G401 (cell line): ENCODE data around the gene DBH. TPM values are rescaled to one million over a fixed set of nuclear protein-coding genes. Genes with fewer than 3 reads are reported as not detected.
A peak's percentile ranks its signal among the peaks of the same experiment; 100 is the strongest.
"Not testable (repeated sequence)": the region's sequence is repeated elsewhere in the genome, so short reads cannot be mapped to it uniquely, and the experiment has no call there.

Experiments
- DNase-seq: peaks from one replicate; pipeline ENCODE4 v3.0.0-alpha.2; 2015; ENCODE audit warnings: low spot score
- in situ Hi-C: cut with HindIII; loops from 2 replicates; pipeline ENCODE4 v1.10.0; 2016; ENCODE audit warnings: low sequenced_read_pairs, mixed read lengths
- total RNA-seq: library from RNA; depleted of rRNA; stranded (reverse); fragments of >200 nt; shearing (Covaris generic); gene quantifications from 2 replicates; pipeline ENCODE4 v1.2.3, GENCODE V29; 2014

Gene DBH
- total RNA-seq, 1 experiment from 2014 or later: not detected

DNA sequence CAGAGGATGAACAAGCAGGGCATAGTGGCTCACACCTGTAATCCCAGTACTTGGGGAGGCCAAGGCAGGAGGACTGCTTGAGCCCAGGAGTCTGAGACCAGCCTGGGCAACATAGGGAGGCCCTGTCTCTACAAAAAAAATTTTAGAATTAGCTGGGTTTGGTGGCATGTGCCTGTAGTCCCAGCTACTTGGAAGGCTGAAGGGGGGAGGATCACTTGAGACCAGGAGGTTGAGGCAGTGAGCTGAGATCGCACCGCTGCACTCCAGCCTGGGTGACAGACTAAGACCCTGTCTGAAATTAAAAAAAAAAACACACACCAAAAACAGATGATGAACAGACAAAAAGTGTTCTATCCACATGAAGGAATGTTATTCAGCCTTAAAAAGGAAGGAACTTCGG is 39.6 kb downstream of the DBH start:
- DNase-seq, in situ Hi-C loops: not testable (repeated sequence)

DNA sequence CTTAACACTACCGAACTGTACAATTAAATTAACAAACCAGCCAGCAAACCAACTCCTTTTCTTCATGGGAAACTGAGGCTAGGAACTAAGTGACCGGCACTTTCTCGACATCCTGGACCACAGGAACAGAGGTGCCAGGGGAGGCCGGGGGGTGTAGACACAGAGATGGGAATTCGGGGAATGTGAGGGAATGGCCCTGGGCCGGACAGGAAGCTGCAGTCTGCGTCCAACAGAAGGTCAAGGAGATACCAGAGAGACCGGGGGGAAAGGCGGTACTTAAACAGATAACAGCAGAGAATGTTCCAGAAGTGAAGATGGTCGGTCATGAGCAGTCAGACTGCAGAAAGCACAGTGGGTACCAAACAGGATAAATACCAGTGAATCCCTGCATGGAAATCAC is 40.3 kb downstream of the DBH start:
- in situ Hi-C loops: no loop called here
- no peak for DNase-seq

DNA sequence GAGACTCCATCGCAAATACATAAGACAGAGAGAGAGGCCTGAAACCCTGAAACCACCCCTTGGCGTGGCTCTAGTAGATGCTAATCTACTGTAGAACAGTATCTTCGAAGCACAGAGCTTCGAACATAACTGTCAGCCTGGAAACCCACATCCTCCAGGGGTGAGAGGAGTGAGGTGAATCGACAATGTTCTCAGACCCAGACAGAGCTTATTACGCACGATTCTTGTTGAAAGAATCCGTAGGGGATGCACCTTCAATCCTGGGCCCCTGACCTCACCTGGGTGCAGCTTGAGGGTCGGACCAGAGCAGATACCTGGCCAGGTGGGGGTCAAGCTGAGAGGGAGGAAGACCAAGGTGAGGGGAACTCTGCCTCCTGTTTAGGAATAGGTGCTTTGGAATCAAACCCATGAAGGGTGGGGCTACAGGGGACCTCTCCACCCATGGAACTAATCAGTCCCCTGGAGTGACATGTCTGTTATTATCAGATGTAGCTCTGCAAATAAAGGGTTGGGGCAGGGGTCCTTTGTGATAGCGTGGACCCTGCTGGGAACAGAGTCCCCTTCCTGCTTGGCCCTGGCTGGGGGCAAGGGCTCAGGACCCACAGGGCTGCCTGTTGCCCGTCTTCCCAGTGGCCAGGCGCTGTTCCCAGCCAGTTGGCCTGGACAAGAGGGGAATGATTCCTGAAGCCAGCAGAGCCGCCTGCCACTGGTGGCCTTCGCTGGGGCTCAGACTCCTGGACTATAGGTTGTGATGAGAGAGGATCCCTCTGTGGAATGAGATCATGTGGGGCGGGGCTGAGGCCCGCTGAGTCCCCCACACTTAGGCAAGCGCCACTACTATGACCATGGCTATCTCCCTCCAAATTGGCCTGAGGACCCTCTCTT is 41.2 kb downstream of the DBH start:
- in situ Hi-C loops: no loop called here
- DNase-seq: no peak

GRCh38 chr9:133679056-133679455 is 42.9 kb downstream of the DBH start:
- no peak for DNase-seq
- in situ Hi-C loops: no loop called here

DNA sequence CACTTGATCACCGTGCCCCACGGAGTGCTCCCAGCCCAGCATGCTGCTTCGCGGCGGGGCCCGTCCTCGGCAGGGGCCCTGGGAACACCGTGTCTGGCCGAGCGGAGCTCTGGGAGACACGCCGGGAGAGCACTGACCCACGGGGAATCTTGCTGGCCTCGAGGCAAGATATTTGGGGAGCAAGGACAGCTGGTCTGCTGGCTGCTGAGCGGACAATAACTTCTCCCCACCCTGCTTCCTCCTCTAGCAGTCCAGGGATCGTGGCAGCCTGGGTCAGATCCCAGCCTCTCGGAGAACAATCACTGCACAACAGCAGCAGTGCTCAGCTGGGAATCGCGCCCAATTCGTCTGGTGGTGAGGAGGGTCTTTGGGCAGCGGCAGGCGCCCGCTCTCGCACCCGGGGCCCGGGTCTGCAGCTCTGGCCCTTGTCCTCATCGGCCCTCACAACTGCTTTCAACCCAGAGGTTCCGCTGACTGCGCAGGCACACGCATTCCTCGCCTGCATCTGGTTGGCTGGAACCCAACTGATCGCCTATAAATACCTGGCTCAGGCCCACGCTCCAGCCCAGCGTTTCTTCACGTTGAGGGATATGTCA is 43.4 kb downstream of the DBH start:
- no peak for DNase-seq
- in situ Hi-C loops: no loop called here

DNA sequence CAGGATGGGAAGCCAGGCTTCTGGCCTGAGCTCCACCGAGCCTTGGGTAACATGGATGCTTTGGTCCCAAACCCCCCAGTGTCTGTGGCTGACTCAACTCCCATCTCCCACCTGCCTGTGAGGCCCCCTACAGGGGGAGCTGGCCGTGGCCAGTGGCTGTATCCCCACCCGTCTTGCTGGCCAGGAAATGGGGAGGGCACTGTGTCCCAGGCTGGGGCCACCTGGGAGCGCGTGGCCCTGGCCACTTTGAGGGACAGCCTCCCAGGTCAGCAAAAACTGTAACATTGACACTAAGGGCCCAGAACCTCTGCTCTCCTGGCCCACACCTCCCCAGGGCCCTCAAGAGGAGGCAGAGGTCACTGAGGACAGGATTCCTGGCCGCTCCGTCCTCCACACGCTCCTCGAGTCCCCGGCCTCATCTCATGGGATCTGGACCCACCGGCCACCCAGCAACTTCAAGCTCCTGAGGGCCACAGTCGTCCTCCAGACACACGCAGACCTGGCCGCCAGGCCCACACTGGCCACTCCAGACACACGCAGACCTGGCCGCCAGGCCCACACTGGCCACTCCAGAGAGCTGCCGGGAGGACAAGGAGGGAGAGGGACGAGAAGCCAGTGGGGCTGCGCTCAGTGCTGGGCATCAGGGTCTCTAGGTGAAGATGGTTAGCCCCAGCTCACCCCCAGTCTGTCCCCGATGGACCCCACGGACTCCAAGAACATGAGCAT is 44.2 kb downstream of the DBH start:
- DNase-seq: no peak
- in situ Hi-C loops: no loop called here

DNA sequence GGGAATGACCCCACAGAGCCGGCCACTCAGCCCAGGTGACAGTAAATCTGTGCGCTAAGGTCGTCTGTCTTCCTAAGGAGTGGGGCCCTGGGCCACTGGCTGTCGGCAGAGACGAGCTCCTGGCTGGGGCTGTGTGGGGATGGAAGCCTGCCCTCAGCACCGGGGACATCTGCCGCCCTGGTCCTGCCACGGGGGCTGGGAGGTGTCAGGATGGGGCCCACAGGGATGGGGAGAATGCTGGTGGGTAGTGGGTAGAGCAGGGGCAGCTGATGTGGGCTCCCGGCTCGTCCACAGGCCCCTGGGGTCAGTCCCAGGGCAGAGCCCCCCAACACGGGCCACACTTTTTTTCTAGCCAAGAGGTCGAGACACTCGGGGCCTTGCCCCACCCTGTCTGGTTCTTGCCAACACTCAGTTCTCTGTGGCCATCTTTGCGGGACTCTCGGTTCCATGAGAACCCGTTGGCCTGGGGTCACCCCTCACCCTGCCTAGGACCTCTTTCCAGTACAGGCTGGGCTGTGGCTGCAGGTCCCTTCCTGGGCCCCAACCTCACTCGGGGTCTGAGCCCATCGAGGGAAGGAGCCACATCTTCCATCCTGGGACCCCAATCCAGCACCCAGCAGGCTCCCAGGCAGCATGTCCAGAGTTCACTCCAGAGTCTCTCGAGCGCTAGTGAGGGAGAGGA is 45.0 kb downstream of the DBH start:
- in situ Hi-C loops: no loop called here
- DNase-seq: no peak

- in situ Hi-C loops: no loop called here
These were observed 45.6 kb downstream of the DBH start for GRCh38 chr9:133681658-133682306.

GRCh38 chr9:133682818-133683585 is 46.8 kb downstream of the DBH start:
- DNase-seq: no peak
- in situ Hi-C loops: no loop called here

More at GRCh38 chr9:133681658-133682306, 45.6 kb downstream of the DBH start:
- DNase-seq: no peak

DNA sequence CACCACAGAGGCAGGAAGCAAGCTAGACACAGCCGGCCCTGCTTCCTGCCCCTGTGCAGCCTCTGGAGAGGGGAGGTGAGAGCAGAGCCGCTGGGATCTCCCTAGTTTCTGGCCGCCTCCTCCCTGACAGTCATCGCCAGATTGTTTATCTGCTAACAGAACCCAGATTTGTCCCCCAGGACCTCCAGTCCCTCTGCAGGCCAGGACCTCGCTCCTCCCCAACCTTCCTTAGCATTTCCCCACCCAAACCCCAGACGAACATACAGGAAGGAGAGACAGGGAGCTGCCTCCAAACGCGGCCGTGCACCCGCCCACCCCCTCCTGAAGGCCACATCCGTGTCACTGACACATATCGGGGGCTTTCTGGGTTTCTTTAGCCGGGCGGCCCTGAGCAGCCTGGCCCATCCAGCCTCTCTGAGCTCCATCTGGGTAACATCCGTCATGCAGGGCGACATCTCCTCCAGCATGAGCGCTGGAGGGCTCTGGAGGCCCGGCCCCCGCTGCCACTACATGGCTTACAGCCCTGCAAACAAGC is 47.5 kb downstream of the DBH start:
- in situ Hi-C loops: no loop called here
- DNase-seq: no peak

- in situ Hi-C loops: no loop called here
- DNase-seq: peak; percentile 37
These were observed 48.2 kb downstream of the DBH start for GRCh38 chr9:133684121-133684935.

DNA sequence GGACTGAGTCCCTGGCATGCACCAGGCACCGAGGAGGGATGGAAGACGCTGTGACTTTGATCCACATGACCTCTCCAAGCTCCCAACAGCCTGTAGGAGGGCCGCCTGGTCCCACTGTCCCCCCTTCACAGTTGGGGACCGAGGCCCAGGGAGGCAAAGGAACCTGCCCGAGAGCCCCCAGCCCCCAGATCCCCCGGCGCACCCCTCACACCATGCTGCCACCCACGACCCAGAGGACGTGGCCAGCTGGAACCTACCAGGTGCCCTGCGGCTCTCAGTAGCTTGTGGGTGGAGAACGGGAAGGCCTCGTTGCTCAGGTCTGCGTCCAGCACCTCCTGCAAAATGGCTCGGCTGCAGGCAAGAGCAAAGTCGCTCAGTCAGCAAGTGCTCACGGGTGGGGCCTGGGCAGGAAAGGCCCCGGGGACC is 48.8 kb downstream of the DBH start:
- DNase-seq: no peak
- in situ Hi-C loops: no loop called here

DNA sequence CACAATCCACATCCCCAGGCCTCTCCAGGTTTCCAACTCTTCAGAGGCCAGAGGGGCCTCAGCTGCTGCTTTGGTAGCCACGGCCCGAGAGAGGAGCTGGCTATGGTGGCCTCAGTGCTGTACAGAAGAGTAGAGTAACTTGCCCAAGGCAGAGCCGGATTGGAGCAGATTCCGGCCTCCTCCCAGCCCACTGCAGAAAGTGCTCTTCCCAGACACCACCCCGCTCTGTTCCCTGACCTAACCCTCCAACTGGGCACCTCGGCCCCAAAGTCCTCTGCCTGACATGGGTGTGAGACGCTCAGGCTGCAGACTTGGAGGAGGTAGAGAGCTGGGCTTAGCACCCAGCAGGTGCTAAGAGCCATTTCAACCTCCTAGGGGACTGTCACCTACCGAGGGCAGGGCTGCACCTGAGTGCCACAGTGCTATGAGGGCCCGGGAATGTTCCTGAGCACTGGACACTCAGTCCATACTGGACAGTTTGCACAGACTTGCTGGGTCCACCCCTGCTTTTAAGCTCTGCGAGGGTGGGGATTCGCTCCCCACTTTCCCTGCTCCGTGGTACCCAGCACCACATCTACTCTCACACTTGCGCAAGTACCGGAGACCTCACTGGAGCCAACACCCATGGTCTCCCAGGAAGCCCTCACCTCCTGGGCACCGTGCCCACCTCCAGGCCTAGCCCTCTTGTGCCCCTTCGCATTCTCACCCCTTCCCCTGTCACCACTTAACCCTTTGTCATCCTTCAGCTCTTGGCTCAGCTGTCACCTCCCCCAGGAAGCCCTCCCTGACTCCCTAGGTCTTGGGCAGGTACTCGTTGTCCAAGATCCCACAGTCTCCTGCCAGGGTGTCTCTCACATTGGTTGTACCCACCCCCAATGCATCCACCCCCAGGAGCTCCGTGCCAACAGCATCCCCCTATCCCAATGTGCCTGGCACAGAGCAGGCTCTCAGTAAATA is 49.8 kb downstream of the DBH start:
- no peak for DNase-seq
- in situ Hi-C loops: no loop called here

DNA sequence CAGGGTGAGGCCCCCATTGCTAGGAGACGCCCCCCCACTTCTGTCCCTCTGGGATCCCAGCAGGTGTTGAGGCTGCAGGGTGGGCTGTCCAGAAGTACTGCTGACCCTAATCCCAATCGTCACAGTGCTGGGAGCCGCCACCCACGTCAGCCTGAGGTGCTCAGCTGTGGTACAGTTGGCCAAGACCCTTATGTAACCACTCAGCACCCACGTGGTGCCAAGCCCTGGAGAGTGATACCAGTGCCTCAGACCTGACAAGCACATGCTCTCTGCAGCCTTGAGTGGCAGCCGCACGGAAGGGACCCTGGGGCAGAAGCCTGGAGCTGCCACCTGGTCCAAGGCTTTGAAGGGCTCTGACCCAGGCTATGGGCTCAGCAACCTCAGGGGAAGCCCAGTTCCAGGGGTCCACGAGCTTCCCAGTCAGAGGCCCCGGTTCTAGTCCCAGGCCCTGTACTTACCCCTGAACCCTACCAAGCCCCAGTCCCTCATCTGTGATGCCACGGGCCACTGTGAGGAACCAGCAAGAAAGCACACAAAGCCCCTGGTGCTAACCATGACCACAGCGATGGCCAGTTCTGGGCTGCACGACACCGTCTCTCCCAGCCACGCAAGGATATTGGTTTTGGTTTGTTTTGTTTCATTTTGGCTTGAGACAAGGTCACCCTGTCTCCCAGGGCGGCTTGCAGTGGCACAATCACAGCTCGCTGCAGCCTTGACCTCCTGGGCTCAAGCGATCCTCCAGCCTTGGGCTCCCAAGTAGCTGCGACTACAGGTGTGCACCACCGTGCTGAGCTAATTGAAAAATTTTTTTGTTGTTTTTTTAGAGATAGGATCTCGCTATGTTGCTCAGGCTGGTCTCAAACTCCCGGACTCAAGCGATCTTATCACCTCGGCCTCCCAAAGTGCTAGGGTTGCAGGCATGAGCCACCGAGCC is 50.7 kb downstream of the DBH start:
- DNase-seq: peak; percentile 51
- in situ Hi-C loops: no loop called here
